Esophagus squamous epithelium (tissue), 5 donors: ENCODE measurements around the gene KCNAB2. TPM values are rescaled to one million over a fixed set of nuclear protein-coding genes. Genes with fewer than 3 reads are reported as not detected.

Source experiments
- DNase-seq: peaks from one replicate; lab custom pipeline; 2025; lab: John Stamatoyannopoulos, UW
- H3K27ac ChIP-seq, 4 donors: fragments of 200-600 bp; sonication (generic); one replicate each; pipeline ENCODE4 v1.5.1; 2016 to 2019; ENCODE audit warnings: mild to moderate bottlenecking in 1 of 4
- H3K27me3 ChIP-seq, 4 donors: fragments of 200-600 bp; sonication (generic); 1 replicate in 3 of 4; 2 replicates in 1 of 4; pipeline versions ENCODE4 v1.5.1 to v1.6.0; 2017 to 2021; ENCODE audit warnings: antibody characterized with exemption in 1 of 4
- H3K36me3 ChIP-seq, 3 donors: fragments of 200-600 bp; sonication (generic); one replicate each; pipeline ENCODE4 v1.5.1; 2016 to 2019
- H3K4me1 ChIP-seq, 3 donors: fragments of 200-600 bp; sonication (generic); one replicate each; pipeline ENCODE4 v1.5.1; 2017 to 2019
- H3K4me3 ChIP-seq, 4 donors: fragments of 200-600 bp; sonication (generic); 1 replicate in 3 of 4; 2 replicates in 1 of 4; pipeline ENCODE4 v1.5.1; 2016 to 2019; ENCODE audit warnings: mild to moderate bottlenecking in 2 of 4, moderate library complexity in 1 of 4
- H3K9me3 ChIP-seq, 3 donors: fragments of 200-600 bp; sonication (generic); one replicate each; pipeline ENCODE4 v1.5.1; 2016 to 2019
- POLR2A ChIP-seq, 4 donors: fragments of 450-650 bp; IDR thresholded peaks; one replicate each; pipeline ENCODE4 v1.6.1; 2017; ENCODE audit warnings: antibody characterized with exemption in 4 of 4, mild to moderate bottlenecking in 4 of 4, moderate library complexity in 3 of 4
- WGBS, 2 donors: methylation state at CpG; one replicate each; pipeline ENCODE4 v1.1.5; 2018; 5-methylcytosine and 5-hydroxymethylcytosine counted together
- intact Hi-C: fragments of 100-400 bp; cut with DNase I; formaldehyde crosslinking; loops from one replicate; pipeline ENCODE4 v1.15.0; 2022
- total RNA-seq, 4 donors: library from RNA; depleted of rRNA; stranded (reverse); fragments of >200 nt; gene quantifications; one replicate each; pipeline ENCODE4 v1.1.0, GENCODE V29; 2016
- TF ChIP-seq, protein P1 (sequence below), 6 experiments: fragments of 450-650 bp in 4 of 6; fragments of 200-600 bp in 2 of 6; sonication (generic) in 2 of 6; IDR thresholded peaks; one replicate each; pipeline ENCODE4 v1.5.1; 2016 to 2019; ENCODE audit warnings: antibody characterized with exemption in 6 of 6, mild to moderate bottlenecking in 4 of 6, moderate library complexity in 4 of 6
- donor health status: DM: yes; HTN: yes; CAD: no.

KCNAB2 gene
- total RNA-seq, 4 donors from 2014 or later: 1.8 to 9.3 (median 3.9) TPM

DNA sequence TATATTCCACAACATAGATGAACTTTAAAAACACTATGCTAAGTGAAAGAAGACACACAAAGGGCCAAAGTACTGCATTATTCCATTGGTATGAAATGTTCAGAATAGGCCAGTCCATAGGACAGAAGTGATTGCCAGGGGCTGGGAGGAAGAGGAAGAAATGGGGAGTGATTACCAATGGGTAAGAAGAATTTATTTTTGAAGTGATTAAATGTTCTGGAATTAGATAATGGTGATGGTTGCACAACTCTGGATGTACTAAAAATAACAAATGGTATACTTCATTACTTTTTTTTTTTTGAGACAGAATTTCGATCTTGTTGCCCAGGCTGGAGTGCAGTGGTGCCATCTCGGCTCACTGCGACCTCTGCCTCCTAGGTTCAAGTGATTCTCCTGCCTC, 72.7 kb downstream of the KCNAB2 start:
- 74 to 77% methylated on average over 3 of the region's 3 CpGs for WGBS, 2 donors
- H3K9me3 ChIP-seq: no peaks in the 10 kb centered on the region
- H3K36me3 ChIP-seq: no peaks in the 10 kb centered on the region
- H3K27ac ChIP-seq: no peak overlapping the region
- H3K27me3 ChIP-seq: no peaks in the 10 kb centered on the region
- no peak for DNase-seq
- no peak overlapping the region for H3K4me3 ChIP-seq
- intact Hi-C loops: no loop called here
- TF ChIP-seq, protein P1, sequence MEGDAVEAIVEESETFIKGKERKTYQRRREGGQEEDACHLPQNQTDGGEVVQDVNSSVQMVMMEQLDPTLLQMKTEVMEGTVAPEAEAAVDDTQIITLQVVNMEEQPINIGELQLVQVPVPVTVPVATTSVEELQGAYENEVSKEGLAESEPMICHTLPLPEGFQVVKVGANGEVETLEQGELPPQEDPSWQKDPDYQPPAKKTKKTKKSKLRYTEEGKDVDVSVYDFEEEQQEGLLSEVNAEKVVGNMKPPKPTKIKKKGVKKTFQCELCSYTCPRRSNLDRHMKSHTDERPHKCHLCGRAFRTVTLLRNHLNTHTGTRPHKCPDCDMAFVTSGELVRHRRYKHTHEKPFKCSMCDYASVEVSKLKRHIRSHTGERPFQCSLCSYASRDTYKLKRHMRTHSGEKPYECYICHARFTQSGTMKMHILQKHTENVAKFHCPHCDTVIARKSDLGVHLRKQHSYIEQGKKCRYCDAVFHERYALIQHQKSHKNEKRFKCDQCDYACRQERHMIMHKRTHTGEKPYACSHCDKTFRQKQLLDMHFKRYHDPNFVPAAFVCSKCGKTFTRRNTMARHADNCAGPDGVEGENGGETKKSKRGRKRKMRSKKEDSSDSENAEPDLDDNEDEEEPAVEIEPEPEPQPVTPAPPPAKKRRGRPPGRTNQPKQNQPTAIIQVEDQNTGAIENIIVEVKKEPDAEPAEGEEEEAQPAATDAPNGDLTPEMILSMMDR (IDR thresholded peaks at IDR 0.05): no peak
- TF ChIP-seq POLR2A (IDR thresholded peaks at IDR 0.05): no peak
- H3K4me1 ChIP-seq: no peaks in the 10 kb centered on the region

DNA sequence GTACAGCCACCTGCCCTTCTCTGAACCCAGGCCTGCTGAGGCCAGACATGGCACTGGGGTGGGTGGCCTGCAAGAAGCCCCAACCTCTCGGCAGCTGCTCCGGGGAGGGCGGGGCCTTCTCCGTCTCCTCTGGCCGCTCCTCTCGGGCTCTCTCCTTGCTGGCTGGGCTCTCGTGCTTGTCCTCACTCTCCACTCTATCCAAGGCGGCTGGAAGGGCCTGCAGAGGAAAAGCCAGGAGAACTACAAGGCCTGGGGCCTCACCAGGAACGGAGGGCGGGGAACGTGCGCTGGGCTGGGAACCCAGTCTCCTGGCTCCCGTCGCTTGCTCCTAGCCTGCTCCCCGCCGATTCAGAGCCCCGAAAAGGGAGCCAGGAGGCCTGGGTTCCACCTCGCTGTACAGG, 75.3 kb downstream of the KCNAB2 start:
- Histone ChIP-seq H3K27ac (no peak overlapping the region), H3K4me3 (no peak overlapping the region), H3K9me3 (no peaks in the 10 kb centered on the region), H3K4me1 (no peaks in the 10 kb centered on the region), H3K36me3 (no peaks in the 10 kb centered on the region), H3K27me3 (peaks cover 0 to 21% (median 0%) of the 10 kb centered on the region in 4 donors)
- intact Hi-C loops: no loop called here
- TF ChIP-seq, protein P1 (IDR thresholded peaks at IDR 0.05): no peak
- TF ChIP-seq POLR2A (IDR thresholded peaks at IDR 0.05): no peak
- 74% methylated on average over 11 of the region's 18 CpGs; no CpG with 5 or more reads in 1 of the 2 donors for WGBS, 2 donors
- DNase-seq: no peak

DNA sequence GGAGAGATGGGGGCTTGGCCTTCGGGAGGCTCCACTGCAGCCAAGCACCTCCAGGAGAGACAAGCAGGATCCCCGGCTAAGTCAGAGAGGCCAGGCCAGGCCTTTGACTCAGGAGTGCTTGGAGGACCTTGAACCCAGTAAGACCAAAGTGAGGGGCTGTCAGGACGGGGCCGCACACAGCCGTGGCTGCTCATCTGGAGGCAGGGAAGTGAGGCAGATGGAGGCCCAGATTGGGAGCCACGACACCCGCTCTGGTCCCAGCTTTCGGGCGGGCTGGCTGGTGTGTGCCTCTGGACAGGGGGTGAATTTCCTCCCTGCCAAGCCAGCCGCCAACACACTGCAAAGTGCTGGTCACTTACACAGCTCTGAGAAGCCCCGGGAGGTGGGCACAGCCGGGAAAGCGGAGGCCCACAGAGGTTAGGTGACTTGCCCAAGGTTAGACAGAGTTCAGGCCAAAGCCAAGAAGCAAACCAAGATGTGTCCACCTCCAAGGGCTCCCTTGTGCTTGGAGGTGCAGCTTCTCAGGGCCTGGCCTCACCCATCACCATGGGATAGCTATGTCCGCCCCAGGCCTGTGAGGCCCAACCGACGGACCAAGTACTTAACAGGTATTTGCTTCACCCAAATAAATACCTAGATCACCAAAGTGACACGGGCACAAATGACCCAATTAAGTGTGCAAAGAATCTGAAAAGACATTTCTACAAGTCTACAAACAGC, 76.1 kb downstream of the KCNAB2 start:
- peaks cover 0 to 29% (median 0%) of the 10 kb centered on the region in 4 donors for H3K27me3 ChIP-seq
- TF ChIP-seq, protein P1 (IDR thresholded peaks at IDR 0.05): no peak
- no peak for TF ChIP-seq POLR2A (IDR thresholded peaks at IDR 0.05)
- H3K27ac ChIP-seq: no peak overlapping the region
- no peaks in the 10 kb centered on the region for H3K36me3 ChIP-seq
- 80 to 88% methylated on average over 3 to 12 of the region's 17 CpGs for WGBS, 2 donors
- no peaks in the 10 kb centered on the region for H3K9me3 ChIP-seq
- intact Hi-C loops: no loop called here
- DNase-seq: no peak
- H3K4me1 ChIP-seq: no peaks in the 10 kb centered on the region
- no peak overlapping the region for H3K4me3 ChIP-seq

- DNase-seq: no peak
- Histone ChIP-seq H3K27ac (no peak overlapping the region), H3K9me3 (no peaks in the 10 kb centered on the region), H3K36me3 (no peaks in the 10 kb centered on the region), H3K4me1 (peaks cover 0 to 10% (median 0%) of the 10 kb centered on the region in 3 donors), H3K4me3 (no peak overlapping the region), H3K27me3 (peaks cover 0 to 39% (median 0%) of the 10 kb centered on the region in 4 donors)
- TF ChIP-seq, protein P1 (IDR thresholded peaks at IDR 0.05): no peak
- no peak for TF ChIP-seq POLR2A (IDR thresholded peaks at IDR 0.05)
- 58% methylated on average over 5 to 7 of the region's 7 CpGs for WGBS, 2 donors
- intact Hi-C loops: no loop called here
Observed at GRCh38 chr1:6123083-6123482, 77.4 kb downstream of the KCNAB2 start.

- H3K4me3 ChIP-seq: no peak overlapping the region
- H3K9me3 ChIP-seq: no peaks in the 10 kb centered on the region
- WGBS, 2 donors: 58 to 68% methylated on average over 2 to 3 of the region's 10 CpGs
- H3K27me3 ChIP-seq: peaks cover 0 to 43% (median 0%) of the 10 kb centered on the region in 4 donors
- no peak for TF ChIP-seq POLR2A (IDR thresholded peaks at IDR 0.05)
- TF ChIP-seq, protein P1 (IDR thresholded peaks at IDR 0.05): no peak
- intact Hi-C loops: no loop called here
- H3K27ac ChIP-seq: no peak overlapping the region
- peaks cover 0 to 12% (median 0%) of the 10 kb centered on the region in 3 donors for H3K4me1 ChIP-seq
- no peak for DNase-seq
- no peaks in the 10 kb centered on the region for H3K36me3 ChIP-seq
Observed at GRCh38 chr1:6123816-6124215, 78.1 kb downstream of the KCNAB2 start.
